ENCODE data around the gene TASOR.
A peak's percentile ranks its signal among the peaks of the same experiment; 100 is the strongest.
"Not testable (repeated sequence)": the region's sequence is repeated elsewhere in the genome, so short reads cannot be mapped to it uniquely, and the experiment has no call there.

Gene TASOR, protein sequence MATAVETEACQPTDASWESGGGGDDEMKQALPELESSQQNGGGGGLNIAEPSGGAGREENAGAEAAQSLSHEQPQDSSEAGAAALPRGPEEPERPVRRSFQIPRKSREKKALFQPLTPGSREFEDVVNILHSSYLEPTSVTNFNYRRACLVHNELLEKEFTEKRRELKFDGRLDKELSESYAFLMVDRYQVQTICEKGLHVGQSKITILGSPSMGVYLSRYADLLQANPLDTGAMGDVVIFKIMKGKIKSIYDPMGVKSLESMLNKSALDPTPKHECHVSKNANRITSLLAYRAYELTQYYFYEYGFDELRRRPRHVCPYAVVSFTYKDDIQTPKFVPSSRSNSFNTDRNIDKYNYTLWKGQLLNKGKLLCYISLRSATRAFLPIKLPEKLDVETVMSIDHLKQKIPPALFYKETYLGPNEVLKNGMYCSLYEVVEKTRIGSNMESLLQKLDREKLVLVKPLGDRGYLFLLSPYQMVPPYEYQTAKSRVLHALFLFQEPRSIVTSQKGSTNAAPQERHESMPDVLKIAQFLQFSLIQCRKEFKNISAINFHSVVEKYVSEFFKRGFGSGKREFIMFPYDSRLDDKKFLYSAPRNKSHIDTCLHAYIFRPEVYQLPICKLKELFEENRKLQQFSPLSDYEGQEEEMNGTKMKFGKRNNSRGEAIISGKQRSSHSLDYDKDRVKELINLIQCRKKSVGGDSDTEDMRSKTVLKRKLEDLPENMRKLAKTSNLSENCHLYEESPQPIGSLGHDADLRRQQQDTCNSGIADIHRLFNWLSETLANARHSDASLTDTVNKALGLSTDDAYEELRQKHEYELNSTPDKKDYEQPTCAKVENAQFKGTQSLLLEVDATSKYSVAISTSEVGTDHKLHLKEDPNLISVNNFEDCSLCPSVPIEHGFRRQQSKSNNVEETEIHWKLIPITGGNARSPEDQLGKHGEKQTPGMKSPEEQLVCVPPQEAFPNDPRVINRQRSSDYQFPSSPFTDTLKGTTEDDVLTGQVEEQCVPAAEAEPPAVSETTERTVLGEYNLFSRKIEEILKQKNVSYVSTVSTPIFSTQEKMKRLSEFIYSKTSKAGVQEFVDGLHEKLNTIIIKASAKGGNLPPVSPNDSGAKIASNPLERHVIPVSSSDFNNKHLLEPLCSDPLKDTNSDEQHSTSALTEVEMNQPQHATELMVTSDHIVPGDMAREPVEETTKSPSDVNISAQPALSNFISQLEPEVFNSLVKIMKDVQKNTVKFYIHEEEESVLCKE (N-terminal part only)

DNA sequence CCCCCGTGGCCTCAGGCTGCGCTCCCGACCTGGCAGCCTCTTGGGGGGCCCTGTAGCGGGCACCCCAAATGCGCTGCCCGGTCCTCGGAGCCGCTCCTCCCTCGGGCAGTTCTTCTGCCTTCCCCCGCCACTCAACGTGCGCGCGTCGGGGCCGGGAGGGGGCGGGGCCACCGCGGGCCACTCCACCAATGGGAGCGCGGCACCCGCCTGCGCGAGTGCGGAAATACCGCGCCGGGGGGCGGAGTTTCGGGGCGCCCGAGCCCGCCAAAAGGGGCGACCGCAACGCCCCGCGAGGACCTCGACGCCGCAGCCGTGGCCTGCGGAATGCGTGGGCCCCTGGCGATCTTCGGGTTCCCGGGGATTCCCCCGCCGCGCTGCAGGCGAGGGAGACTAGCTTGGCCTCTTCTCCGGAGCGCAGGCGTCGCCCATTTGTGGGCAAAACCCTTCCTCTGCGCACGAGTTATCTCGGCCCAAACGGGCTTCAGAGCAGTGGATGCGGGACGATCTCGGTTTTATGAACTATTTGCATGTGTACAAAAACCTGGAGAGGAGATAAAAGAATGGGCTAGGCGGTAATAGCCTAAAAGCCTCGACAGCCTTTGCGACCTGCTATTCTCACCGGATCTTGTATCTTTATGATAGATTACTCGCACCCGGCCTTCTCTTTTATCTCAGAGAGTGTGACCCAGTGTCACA is at the start of gene TASOR:
Gene TASOR (minus strand): TSS at position 144 of the 696 bp plus-strand sequence. CDS start 259 bp downstream, outside the sequence.
- H3K27me3 ChIP-seq (replicated peaks; ENCODE audit: control insufficient read depth, insufficient read depth, low read length): no peaks in the 10 kb centered on the region
- H3K36me3 ChIP-seq (ENCODE audit: control insufficient read depth, insufficient read depth, low read length): no peaks in the 10 kb centered on the region
- peak; percentile 95 for DNase-seq (ENCODE audit: extremely low read depth, insufficient read length)
- no peak for TF ChIP-seq CTCF (IDR thresholded peaks at IDR 0.05; ENCODE audit: insufficient read depth, low read length, poor library complexity, severe bottlenecking)
- H3K4me3 ChIP-seq (replicated peaks; ENCODE audit: low read depth, low read length): peak within 1 kb of the TSS; percentile 87

DNA sequence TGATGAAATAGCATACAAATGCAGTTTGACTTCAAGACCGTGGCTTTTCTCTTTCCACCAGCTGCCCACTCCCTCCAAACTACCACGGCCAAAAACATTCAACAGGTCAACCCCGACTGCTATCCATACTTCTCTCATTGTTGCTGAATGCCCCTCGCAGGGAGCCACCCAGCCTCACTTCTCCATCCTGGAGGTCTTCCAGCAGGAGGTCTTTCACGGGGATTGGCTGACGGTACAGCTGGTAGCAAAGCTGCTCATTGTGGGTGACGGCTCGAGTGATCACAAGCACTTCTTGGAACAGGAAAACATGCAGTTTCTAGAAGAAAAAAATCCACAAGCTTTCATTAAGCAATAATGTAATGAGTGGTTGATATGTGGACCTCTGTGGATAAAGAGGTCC is 49.0 kb upstream of the TASOR start:
- DNase-seq (ENCODE audit: extremely low read depth, insufficient read length): no peak
- Histone ChIP-seq H3K36me3 (ENCODE audit: control insufficient read depth, insufficient read depth, low read length) (peaks cover 17% of the 10 kb centered on the region), H3K4me3 (replicated peaks; ENCODE audit: low read depth, low read length) (no peak overlapping the region), H3K27me3 (replicated peaks; ENCODE audit: control insufficient read depth, insufficient read depth, low read length) (no peaks in the 10 kb centered on the region)
- no peak for TF ChIP-seq CTCF (IDR thresholded peaks at IDR 0.05; ENCODE audit: insufficient read depth, low read length, poor library complexity, severe bottlenecking)

DNA sequence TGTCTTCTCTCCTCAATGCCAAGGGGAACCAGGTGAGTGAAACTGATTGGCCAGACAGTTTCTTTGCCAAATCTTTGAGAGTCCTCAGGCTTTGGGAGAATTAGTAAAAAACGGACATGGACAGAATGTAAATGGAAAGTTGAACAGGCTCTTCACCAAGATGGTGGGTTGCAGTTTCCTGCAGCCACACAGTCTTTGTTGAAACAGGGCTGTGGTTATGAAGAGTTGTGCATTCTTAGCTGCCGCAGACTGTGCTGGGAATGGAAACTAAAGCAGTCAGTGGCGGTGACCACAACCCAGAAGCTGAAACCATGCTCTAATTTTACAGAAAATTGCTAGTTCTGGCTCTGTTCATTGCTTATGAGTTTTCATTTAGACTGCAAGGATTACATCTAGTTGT is 42.1 kb upstream of the TASOR start:
- DNase-seq (ENCODE audit: extremely low read depth, insufficient read length): peak; percentile 71
- H3K36me3 ChIP-seq (ENCODE audit: control insufficient read depth, insufficient read depth, low read length): peaks cover 9% of the 10 kb centered on the region
- TF ChIP-seq CTCF (IDR thresholded peaks at IDR 0.05; ENCODE audit: insufficient read depth, low read length, poor library complexity, severe bottlenecking): no peak
- no peaks in the 10 kb centered on the region for H3K27me3 ChIP-seq (replicated peaks; ENCODE audit: control insufficient read depth, insufficient read depth, low read length)
- no peak overlapping the region for H3K4me3 ChIP-seq (replicated peaks; ENCODE audit: low read depth, low read length)

GRCh38 chr3:56724676-56725075 is 41.6 kb upstream of the TASOR start:
- no peak overlapping the region for H3K4me3 ChIP-seq (replicated peaks; ENCODE audit: low read depth, low read length)
- no peak for TF ChIP-seq CTCF (IDR thresholded peaks at IDR 0.05; ENCODE audit: insufficient read depth, low read length, poor library complexity, severe bottlenecking)
- peaks cover 9% of the 10 kb centered on the region for H3K36me3 ChIP-seq (ENCODE audit: control insufficient read depth, insufficient read depth, low read length)
- H3K27me3 ChIP-seq (replicated peaks; ENCODE audit: control insufficient read depth, insufficient read depth, low read length): no peaks in the 10 kb centered on the region
- DNase-seq (ENCODE audit: extremely low read depth, insufficient read length): no peak

DNA sequence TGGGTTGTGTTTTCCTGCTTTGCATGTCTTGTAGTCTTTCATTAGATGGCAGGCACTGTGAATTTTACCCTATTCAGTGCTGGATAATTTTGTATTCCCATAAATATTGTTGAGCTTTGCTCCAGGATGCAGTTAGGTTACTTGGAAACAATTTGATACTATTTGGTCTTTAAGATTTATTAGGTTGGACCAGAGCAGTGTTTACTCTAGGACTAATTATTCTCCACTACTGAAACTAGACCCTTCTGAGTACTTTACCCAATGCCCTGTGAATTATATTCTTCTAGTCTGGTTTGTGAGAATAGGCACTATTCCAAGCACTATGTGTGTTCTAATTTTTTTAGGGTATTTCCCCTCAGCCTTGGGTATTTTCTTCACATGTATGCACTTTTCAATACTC is 37.8 kb upstream of the TASOR start:
- TF ChIP-seq CTCF (IDR thresholded peaks at IDR 0.05; ENCODE audit: insufficient read depth, low read length, poor library complexity, severe bottlenecking): no peak
- H3K4me3 ChIP-seq (replicated peaks; ENCODE audit: low read depth, low read length): no peak overlapping the region
- DNase-seq (ENCODE audit: extremely low read depth, insufficient read length): no peak
- H3K36me3 ChIP-seq (ENCODE audit: control insufficient read depth, insufficient read depth, low read length): no peaks in the 10 kb centered on the region
- no peaks in the 10 kb centered on the region for H3K27me3 ChIP-seq (replicated peaks; ENCODE audit: control insufficient read depth, insufficient read depth, low read length)

DNA sequence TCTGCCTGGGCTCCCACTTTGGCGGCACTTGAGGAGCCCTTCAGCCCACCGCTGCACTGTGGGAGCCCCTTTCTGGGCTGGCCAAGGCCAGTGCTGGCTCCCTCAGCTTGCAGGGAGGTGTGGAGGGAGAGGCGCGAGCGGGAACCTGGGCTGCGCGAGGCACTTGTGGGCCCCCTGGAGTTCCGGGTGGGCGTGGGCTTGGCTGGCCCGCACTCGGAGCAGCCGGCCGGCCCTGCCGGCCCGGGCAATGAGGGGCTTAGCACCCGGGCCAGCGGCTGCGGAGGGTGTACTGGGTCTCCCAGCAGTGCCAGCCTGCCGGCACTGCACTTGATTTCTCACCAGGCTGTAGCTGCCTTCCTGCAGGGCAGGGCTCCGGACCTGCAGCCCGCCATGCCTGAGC is 35.7 kb upstream of the TASOR start:
- H3K36me3 ChIP-seq (ENCODE audit: control insufficient read depth, insufficient read depth, low read length); H3K27me3 ChIP-seq (replicated peaks; ENCODE audit: control insufficient read depth, insufficient read depth, low read length); H3K4me3 ChIP-seq (replicated peaks; ENCODE audit: low read depth, low read length); DNase-seq (ENCODE audit: extremely low read depth, insufficient read length): not testable (repeated sequence)

All from GM06990 (cell line).